Measurements from ENCODE around the gene UPB1.

UPB1 gene

GRCh38 chr22:24576778-24577177 lies 81.6 kb downstream of the UPB1 start:
- DNase-seq, result no peak
